Activated CD8-positive, alpha-beta T cell treated with anti-CD3 and anti-CD28 coated beads for 36 hours (primary cell): ENCODE data around the gene ADAT3. TPM values are rescaled to one million over a fixed set of nuclear protein-coding genes. Genes with fewer than 3 reads are reported as not detected.

Experiments used
- ATAC-seq: fragments of 200-7000 bp; cut with Tn5 transposase; one replicate; pipeline ENCODE4 v1.10.0; 2021; ENCODE audit warnings: mild to moderate bottlenecking, moderate library complexity
- CTCF ChIA-PET: fragments of 350-600 bp; sonication (Branson Sonifier 250); formaldehyde crosslinking; loops from one replicate; lab custom pipeline; 2021; ENCODE audit warnings: antibody characterized with exemption; lab: Charles Lee
- POLR2A ChIA-PET: fragments of 350-600 bp; sonication (Branson Sonifier 250); formaldehyde crosslinking; loops from one replicate; lab custom pipeline; 2021; ENCODE audit warnings: antibody characterized with exemption; lab: Charles Lee
- DNase-seq: peaks from one replicate; pipeline ENCODE4 v3.0.0-alpha.2; 2020
- H3K27ac Mint-ChIP-seq: one replicate; pipeline ENCODE4 v1.8.0; 2021; ENCODE audit warnings: mild to moderate bottlenecking, mixed read lengths
- H3K27me3 Mint-ChIP-seq: one replicate; pipeline ENCODE4 v1.8.0; 2021; ENCODE audit warnings: mixed read lengths
- H3K36me3 Mint-ChIP-seq: one replicate; pipeline ENCODE4 v1.8.0; 2021; ENCODE audit warnings: low read depth, mixed read lengths
- H3K4me1 Mint-ChIP-seq: one replicate; pipeline ENCODE4 v1.8.0; 2021; ENCODE audit warnings: low read depth, mixed read lengths
- H3K4me3 Mint-ChIP-seq: one replicate; pipeline ENCODE4 v1.8.0; 2021; ENCODE audit warnings: mild to moderate bottlenecking, moderate library complexity, mixed read lengths
- H3K9me3 Mint-ChIP-seq: one replicate; pipeline ENCODE4 v1.8.0; 2021; ENCODE audit warnings: mixed read lengths
- intact Hi-C: fragments of 100-400 bp; cut with micrococcal nuclease; formaldehyde crosslinking; loops from one replicate; pipeline ENCODE4 v1.10.0; 2022
- total RNA-seq, 2 experiments: library from RNA; stranded (reverse); gene quantifications; one replicate each; pipeline ENCODE4 v1.2.3, GENCODE V29; 2021
- TF ChIP-seq, protein P1 (sequence below): fragments of 200-600 bp; IDR thresholded peaks from one replicate; pipeline ENCODE4 v1.8.0; 2022; ENCODE audit warnings: antibody characterized with exemption, mild to moderate bottlenecking

ADAT3 gene
- total RNA-seq, 2 experiments from 2014 or later = 5.3 to 6.7 TPM

- no peaks in the 10 kb centered on the region for H3K27me3 Mint-ChIP-seq
- peaks cover 16% of the 10 kb centered on the region for H3K4me1 Mint-ChIP-seq
- no peak overlapping the region for H3K27ac Mint-ChIP-seq
- no peaks in the 10 kb centered on the region for H3K9me3 Mint-ChIP-seq
- H3K36me3 Mint-ChIP-seq = peaks cover 6% of the 10 kb centered on the region
- H3K4me3 Mint-ChIP-seq = no peak overlapping the region
- TF ChIP-seq, protein P1, sequence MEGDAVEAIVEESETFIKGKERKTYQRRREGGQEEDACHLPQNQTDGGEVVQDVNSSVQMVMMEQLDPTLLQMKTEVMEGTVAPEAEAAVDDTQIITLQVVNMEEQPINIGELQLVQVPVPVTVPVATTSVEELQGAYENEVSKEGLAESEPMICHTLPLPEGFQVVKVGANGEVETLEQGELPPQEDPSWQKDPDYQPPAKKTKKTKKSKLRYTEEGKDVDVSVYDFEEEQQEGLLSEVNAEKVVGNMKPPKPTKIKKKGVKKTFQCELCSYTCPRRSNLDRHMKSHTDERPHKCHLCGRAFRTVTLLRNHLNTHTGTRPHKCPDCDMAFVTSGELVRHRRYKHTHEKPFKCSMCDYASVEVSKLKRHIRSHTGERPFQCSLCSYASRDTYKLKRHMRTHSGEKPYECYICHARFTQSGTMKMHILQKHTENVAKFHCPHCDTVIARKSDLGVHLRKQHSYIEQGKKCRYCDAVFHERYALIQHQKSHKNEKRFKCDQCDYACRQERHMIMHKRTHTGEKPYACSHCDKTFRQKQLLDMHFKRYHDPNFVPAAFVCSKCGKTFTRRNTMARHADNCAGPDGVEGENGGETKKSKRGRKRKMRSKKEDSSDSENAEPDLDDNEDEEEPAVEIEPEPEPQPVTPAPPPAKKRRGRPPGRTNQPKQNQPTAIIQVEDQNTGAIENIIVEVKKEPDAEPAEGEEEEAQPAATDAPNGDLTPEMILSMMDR = no peak
- ATAC-seq = no peak
- intact Hi-C loops = no loop called here
- DNase-seq = no peak
- ChIA-PET POLR2A (no interaction called here), CTCF (no interaction called here)
These were observed 45.4 kb downstream of the ADAT3 start for GRCh38 chr19:1950640-1951039.

DNA sequence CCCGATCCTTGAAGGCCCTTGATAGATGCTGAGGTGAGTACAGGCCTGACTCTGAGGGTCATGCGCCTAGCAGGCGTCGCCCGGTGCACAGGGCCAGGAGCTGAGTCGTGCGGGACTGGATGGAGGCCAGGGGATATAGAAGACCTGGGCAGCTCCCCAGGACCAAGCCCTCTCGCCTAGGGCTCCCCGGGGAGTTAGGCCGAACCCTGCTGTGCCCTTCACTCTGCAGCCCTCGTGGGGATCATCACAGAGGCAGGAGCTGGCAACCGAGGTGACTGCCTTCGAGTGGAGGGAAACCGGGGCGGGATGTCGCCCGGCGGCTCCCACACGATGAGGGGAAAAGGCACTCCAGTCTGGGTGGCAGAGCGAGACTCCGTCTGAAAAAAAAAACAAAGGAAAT, 47.4 kb downstream of the ADAT3 start:
- no peak for DNase-seq
- H3K4me3 Mint-ChIP-seq = no peak overlapping the region
- CTCF ChIA-PET = no interaction called here
- H3K4me1 Mint-ChIP-seq = peaks cover 10% of the 10 kb centered on the region
- H3K27ac Mint-ChIP-seq = no peak overlapping the region
- POLR2A ChIA-PET = interaction anchor here (2.2 kb wide), 1 partner anchor 9 kb away, joined by 6 read pairs; no protein-coding TSS in a partner anchor
- no peaks in the 10 kb centered on the region for H3K27me3 Mint-ChIP-seq
- TF ChIP-seq, protein P1 = no peak
- no peaks in the 10 kb centered on the region for H3K9me3 Mint-ChIP-seq
- intact Hi-C loops = no loop called here
- ATAC-seq = no peak
- H3K36me3 Mint-ChIP-seq = peaks cover 3% of the 10 kb centered on the region

GRCh38 chr19:1953037-1953436, 47.8 kb downstream of the ADAT3 start:
- Mint-ChIP-seq H3K36me3 (peaks cover 3% of the 10 kb centered on the region), H3K4me3 (no peak overlapping the region), H3K27me3 (no peaks in the 10 kb centered on the region), H3K4me1 (peaks cover 12% of the 10 kb centered on the region), H3K9me3 (no peaks in the 10 kb centered on the region), H3K27ac (no peak overlapping the region)
- DNase-seq (no peak), ATAC-seq (no peak)
- ChIA-PET CTCF (no interaction called here), POLR2A (interaction anchor here (2.2 kb wide), 1 partner anchor 10 kb away, joined by 6 read pairs; no protein-coding TSS in a partner anchor)
- TF ChIP-seq, protein P1 = no peak
- intact Hi-C loops = no loop called here

DNA sequence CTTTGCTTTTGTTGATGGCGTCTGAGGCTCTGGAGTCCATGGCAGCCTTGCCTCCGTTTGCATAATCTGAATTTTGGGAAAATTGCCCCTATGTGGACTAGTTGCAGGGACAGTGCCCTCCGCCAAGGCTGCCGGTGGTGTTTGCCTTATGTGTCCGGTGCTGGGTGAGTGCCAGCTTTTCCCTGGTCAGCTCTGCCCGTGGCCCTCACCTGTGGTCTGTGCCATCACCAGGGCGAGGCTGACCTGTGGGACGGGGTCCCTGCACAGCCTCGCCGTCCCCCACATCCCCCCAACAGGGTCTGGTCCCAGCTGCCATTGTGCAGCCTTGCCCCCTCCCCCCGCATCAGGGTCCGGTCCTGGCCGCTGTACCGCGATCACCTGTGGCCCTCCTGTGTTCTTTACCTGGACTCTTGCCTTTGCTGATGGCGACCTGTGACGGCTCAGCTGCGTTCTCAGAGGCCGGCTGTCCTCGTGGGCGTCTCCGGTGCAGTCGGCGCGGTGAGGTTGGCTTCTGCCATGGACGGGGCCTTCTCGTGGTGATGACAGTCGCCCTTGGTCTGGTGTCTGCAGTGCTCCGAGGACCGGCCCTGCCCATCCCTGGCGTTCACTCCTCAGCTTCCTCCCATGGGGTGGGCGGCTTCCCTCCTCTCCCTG, 48.4 kb downstream of the ADAT3 start:
- intact Hi-C loops = no loop called here
- TF ChIP-seq, protein P1 = no peak
- H3K36me3 Mint-ChIP-seq = peaks cover 3% of the 10 kb centered on the region
- DNase-seq = no peak
- H3K4me1 Mint-ChIP-seq = peaks cover 10% of the 10 kb centered on the region
- CTCF ChIA-PET = no interaction called here
- H3K27ac Mint-ChIP-seq = no peak overlapping the region
- no peaks in the 10 kb centered on the region for H3K27me3 Mint-ChIP-seq
- H3K4me3 Mint-ChIP-seq = no peak overlapping the region
- ATAC-seq = no peak
- H3K9me3 Mint-ChIP-seq = no peaks in the 10 kb centered on the region
- POLR2A ChIA-PET = interaction anchor here (2.2 kb wide), 1 partner anchor 10 kb away, joined by 6 read pairs; no protein-coding TSS in a partner anchor

DNA sequence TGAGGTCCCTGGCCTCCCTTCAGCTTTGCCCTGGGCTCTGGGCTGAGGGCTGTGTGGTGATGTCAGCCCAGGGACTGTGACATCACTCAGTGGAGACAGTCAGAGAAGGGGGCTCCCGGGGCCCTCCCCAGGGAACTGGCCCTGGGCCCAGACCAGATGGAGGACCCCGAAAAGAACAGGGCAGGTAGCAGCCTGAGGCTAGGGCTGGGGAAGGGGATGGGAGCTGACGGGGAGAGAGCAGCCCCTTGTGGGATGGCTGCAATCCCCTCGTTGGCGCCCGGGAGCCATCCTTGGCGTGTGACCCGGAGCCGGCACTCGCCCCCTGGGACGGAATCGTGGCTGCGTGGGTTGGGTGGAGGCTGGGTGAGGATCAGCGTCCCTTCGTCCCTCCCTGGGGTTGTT, 49.3 kb downstream of the ADAT3 start:
- no peak overlapping the region for H3K27ac Mint-ChIP-seq
- peaks cover 3% of the 10 kb centered on the region for H3K36me3 Mint-ChIP-seq
- TF ChIP-seq, protein P1 = no peak
- H3K27me3 Mint-ChIP-seq = no peaks in the 10 kb centered on the region
- DNase-seq (no peak), ATAC-seq (no peak)
- intact Hi-C loops = no loop called here
- ChIA-PET CTCF (no interaction called here), POLR2A (no interaction called here)
- no peaks in the 10 kb centered on the region for H3K9me3 Mint-ChIP-seq
- H3K4me3 Mint-ChIP-seq = no peak overlapping the region
- peaks cover 5% of the 10 kb centered on the region for H3K4me1 Mint-ChIP-seq
